Coronary artery (tissue), 2 donors: ENCODE data around the gene ALAS2.
"Not testable (repeated sequence)": the region's sequence is repeated elsewhere in the genome, so short reads cannot be mapped to it uniquely, and the experiment has no call there.

ENCODE experiments used
- DNase-seq: peaks from one replicate; pipeline ENCODE4 v3.0.0-alpha.2; 2017; ENCODE audit warnings: low spot score
- H3K27ac ChIP-seq, 2 donors: fragments of 200-600 bp; sonication (generic); one replicate each; pipeline ENCODE4 v1.5.1; 2016 to 2019
- H3K4me3 ChIP-seq: fragments of 200-600 bp; sonication (generic); 2 replicates; pipeline ENCODE4 v1.5.1; 2016; ENCODE audit warnings: mild to moderate bottlenecking, moderate library complexity
- TF ChIP-seq, protein P1 (sequence below): fragments of 200-600 bp; sonication (generic); IDR thresholded peaks from one replicate; pipeline ENCODE4 v1.5.1; 2019; ENCODE audit warnings: antibody characterized with exemption

The ALAS2 gene

GRCh38 chrX:55030271-55031205, at the start of gene ALAS2:
Gene ALAS2 (minus strand): TSS chrX:55030977. CDS start chrX:55026000, 4,977 bp downstream.
- DNase-seq, result no peak
- Histone ChIP-seq H3K27ac (no peak within 1 kb of the TSS), H3K4me3 (no peak within 1 kb of the TSS)
- TF ChIP-seq, protein P1, sequence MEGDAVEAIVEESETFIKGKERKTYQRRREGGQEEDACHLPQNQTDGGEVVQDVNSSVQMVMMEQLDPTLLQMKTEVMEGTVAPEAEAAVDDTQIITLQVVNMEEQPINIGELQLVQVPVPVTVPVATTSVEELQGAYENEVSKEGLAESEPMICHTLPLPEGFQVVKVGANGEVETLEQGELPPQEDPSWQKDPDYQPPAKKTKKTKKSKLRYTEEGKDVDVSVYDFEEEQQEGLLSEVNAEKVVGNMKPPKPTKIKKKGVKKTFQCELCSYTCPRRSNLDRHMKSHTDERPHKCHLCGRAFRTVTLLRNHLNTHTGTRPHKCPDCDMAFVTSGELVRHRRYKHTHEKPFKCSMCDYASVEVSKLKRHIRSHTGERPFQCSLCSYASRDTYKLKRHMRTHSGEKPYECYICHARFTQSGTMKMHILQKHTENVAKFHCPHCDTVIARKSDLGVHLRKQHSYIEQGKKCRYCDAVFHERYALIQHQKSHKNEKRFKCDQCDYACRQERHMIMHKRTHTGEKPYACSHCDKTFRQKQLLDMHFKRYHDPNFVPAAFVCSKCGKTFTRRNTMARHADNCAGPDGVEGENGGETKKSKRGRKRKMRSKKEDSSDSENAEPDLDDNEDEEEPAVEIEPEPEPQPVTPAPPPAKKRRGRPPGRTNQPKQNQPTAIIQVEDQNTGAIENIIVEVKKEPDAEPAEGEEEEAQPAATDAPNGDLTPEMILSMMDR, result no peak

DNA sequence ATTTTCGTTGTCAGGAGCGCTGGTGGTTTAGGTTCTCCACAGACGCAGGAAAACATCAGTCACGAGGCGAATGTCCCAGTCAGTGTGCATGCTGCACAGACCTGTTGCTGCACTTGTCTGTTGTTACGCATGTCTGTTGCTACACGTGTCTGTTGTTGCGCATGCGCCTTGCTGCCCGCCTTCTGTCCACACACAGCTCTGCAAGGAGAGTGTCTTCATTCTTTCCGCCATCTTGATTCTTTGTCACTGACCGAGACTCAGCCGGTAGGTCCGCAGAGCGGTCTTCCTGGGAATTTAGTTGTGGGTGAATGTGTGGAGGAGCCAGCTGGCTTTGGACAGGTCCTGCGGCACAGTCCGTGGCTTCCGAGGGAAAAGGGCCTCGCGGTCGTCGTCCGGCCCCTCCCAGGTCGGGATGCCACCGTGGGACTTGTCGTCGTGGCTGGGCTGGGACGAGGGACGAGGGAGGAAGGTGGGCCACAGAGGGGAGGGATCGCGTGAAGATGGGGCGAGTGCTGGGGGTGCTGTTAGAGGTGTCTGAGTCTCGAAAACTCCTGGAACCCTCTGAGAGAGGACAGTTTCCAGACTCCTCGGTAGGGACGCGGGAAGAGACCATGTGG, 44.2 kb upstream of the ALAS2 start, which contains the start of gene PAGE2B:
PAGE2B (plus strand) TSS at position 180 of the 617 bp plus-strand sequence. CDS start 1,012 bp downstream, outside the sequence.
- Histone ChIP-seq H3K27ac (no peak within 1 kb of the TSS), H3K4me3 (no peak within 1 kb of the TSS)
- TF ChIP-seq, protein P1, result no peak
- DNase-seq, result no peak

DNA sequence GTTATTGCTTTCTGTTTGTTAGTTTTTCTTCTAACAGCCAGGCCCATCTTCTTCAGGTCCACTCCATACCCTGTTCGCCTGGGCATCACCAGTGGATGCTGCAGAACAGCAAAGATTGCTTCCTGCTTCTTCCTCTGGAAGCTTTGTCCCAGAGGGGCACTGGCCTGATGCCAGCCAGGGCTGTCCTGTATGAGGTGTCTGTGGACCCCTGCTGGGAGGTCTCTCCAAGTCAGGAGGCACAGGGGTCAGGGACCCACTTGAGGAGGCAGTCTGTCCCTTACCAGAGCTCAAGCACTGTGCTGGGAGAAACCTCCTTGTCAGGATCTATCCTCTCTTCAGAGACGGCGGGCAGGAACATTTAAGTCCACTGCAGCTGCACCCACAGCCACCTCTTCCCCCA, 41.5 kb upstream of the ALAS2 start:
- Histone ChIP-seq H3K4me3 (no peak overlapping the region), H3K27ac (no peak overlapping the region)
- TF ChIP-seq, protein P1, result no peak
- no peak for DNase-seq

DNA sequence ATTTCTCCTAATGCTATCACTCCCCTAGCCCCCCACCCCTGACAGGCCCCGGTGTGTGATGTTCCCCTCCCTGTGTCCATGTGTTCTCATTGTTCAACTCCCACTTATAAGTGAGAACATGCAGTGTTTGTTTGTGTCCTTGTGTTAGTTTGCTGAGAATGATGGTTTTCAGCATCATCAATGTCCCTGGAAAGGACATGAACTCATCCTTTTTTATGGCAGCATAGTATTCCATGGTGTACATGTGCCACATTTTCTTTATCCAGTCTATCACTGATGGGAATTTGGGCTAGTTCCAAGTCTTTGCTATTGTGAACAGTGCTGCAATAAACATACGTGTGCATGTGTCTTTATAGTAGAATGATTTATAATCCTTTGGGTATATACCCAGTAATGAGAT, 36.4 kb upstream of the ALAS2 start:
- DNase-seq, H3K27ac ChIP-seq, H3K4me3 ChIP-seq: not testable (repeated sequence)

DNA sequence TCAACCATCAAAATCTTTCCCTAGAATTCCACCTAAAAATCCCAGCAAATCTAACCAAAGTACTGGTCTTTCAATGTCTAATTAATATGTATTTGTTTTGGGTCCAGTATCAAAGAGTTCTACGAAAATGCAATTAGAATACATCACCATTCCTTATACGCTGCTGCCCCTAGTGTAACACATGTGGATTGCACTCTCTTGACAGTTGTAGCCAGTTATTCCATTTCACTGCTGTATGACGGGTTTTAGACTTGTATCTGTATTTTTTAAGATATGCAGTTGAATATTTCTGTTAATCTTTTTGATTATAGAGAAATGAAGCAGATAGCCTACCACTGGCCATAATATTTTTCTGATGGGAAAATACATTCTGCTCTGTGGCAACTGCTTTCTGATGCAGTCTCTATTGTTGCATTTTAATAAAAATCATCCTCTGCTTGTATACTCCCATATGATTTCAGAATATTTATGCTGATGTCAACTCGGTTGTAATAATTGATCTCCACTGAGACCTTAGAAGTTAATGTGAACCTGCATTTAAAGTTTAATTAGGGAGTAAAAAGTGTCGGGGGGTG, 27.0 kb upstream of the ALAS2 start:
- Histone ChIP-seq H3K4me3 (peak overlapping the region; percentile 46), H3K27ac (no peak overlapping the region)
- TF ChIP-seq, protein P1, result peak; percentile 57
- DNase-seq, result no peak

- H3K27ac ChIP-seq, result no peak overlapping the region
- peak overlapping the region; percentile 46 for H3K4me3 ChIP-seq
- TF ChIP-seq, protein P1, result no peak
- no peak for DNase-seq
These were observed 26.3 kb upstream of the ALAS2 start for GRCh38 chrX:55056820-55057674.

DNA sequence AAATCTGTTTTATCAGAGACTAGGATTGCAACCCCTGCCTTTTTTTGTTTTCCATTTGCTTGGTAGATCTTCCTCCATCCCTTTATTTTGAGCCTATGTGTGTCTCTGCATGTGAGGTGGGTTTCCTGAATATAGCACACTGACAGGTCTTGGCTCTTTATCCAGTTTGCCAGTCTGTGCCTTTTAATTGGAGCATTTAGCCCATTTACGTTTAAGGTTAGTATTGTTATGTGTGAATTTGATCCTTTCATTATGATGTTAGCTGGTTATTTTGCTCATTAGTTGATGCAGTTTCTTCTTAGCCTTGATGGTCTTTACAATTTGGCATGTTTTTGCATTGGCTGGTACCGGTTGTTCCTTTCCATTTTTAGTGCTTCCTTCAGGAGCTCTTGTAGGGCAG, 19.8 kb upstream of the ALAS2 start:
- not testable (repeated sequence) for DNase-seq, H3K4me3 ChIP-seq

More for the DNA sequence above, 19.8 kb upstream of the ALAS2 start:
- not testable (repeated sequence) for H3K27ac ChIP-seq
